H9 (cell line): ENCODE results near the gene PTN. TPM values are rescaled to one million over a fixed set of nuclear protein-coding genes. Genes with fewer than 3 reads are reported as not detected.

Source experiments
- DNase-seq: peaks from one replicate; pipeline ENCODE4 v3.0.0-alpha.2; 2017
- H2AFZ ChIP-seq: one replicate; pipeline ENCODE4 v1.6.1; 2013; ENCODE audit warnings: mild to moderate bottlenecking, low read length, control low read depth, moderate library complexity
- H2AK5ac ChIP-seq: 2 replicates; pipeline ENCODE4 v1.6.1; 2013; ENCODE audit warnings: low read length, control low read depth, mixed read lengths; ENCODE audit not compliant: insufficient read length
- H2BK120ac ChIP-seq: one replicate; pipeline ENCODE4 v1.6.1; 2013; ENCODE audit warnings: low read depth, mild to moderate bottlenecking, low read length, control low read depth, inconsistent platforms; ENCODE audit not compliant: poor library complexity, severe bottlenecking
- H2BK12ac ChIP-seq: 2 replicates; pipeline ENCODE4 v1.6.1; 2013; ENCODE audit warnings: low read length, control low read depth, mixed read lengths, low read depth; ENCODE audit not compliant: insufficient read length
- H2BK15ac ChIP-seq: 2 replicates; pipeline ENCODE4 v1.6.1; 2013; ENCODE audit warnings: low read depth, low read length, control low read depth
- H2BK20ac ChIP-seq: one replicate; pipeline ENCODE4 v1.6.1; 2013; ENCODE audit warnings: low read depth, mild to moderate bottlenecking, low read length, control low read depth, inconsistent platforms; ENCODE audit not compliant: poor library complexity, severe bottlenecking
- H2BK5ac ChIP-seq: 2 replicates; pipeline ENCODE4 v1.6.1; 2013; ENCODE audit warnings: low read length, control low read depth, mixed read lengths; ENCODE audit not compliant: insufficient read length
- H3K14ac ChIP-seq: 2 replicates; pipeline ENCODE4 v1.6.1; 2013; ENCODE audit warnings: low read length, control low read depth; ENCODE audit not compliant: insufficient read depth
- H3K18ac ChIP-seq: 2 replicates; pipeline ENCODE4 v1.6.1; 2013; ENCODE audit warnings: low read depth, mild to moderate bottlenecking, mixed read lengths, low read length, control low read depth; ENCODE audit not compliant: insufficient read length
- H3K23ac ChIP-seq: 2 replicates; pipeline ENCODE4 v1.6.1; 2013; ENCODE audit warnings: low read length, control low read depth, mixed read lengths, low read depth; ENCODE audit not compliant: insufficient read length
- H3K23me2 ChIP-seq: 2 replicates; pipeline ENCODE4 v1.6.1; 2013; ENCODE audit warnings: low read depth, mild to moderate bottlenecking, mixed read lengths, low read length, control low read depth; ENCODE audit not compliant: insufficient read length, poor library complexity, severe bottlenecking
- H3K27ac ChIP-seq: 2 replicates; pipeline ENCODE4 v1.5.1; 2013; ENCODE audit warnings: low read length, control low read depth, mixed read lengths, low read depth; ENCODE audit not compliant: insufficient read length
- H3K27me3 ChIP-seq: 2 replicates; pipeline ENCODE4 v1.6.1; 2013; ENCODE audit warnings: low read length, control low read depth, inconsistent platforms; ENCODE audit not compliant: insufficient read depth
- H3K4ac ChIP-seq: 2 replicates; pipeline ENCODE4 v1.6.1; 2013; ENCODE audit warnings: low read depth, mild to moderate bottlenecking, control low read depth, inconsistent platforms, low read length, moderate library complexity
- H3K4me1 ChIP-seq: 2 replicates; pipeline ENCODE4 v1.6.1; 2013; ENCODE audit warnings: low read length, control low read depth, inconsistent platforms; ENCODE audit not compliant: insufficient read depth
- H3K4me2 ChIP-seq: 2 replicates; pipeline ENCODE4 v1.6.1; 2013; ENCODE audit warnings: low read length, control low read depth, mixed read lengths; ENCODE audit not compliant: insufficient read length, insufficient read depth
- H3K56ac ChIP-seq: 2 replicates; pipeline ENCODE4 v1.6.1; 2013; ENCODE audit warnings: low read depth, mild to moderate bottlenecking, mixed read lengths, low read length, control low read depth; ENCODE audit not compliant: insufficient read length
- H3K79me1 ChIP-seq: 2 replicates; pipeline ENCODE4 v1.6.1; 2013; ENCODE audit warnings: low read depth, mild to moderate bottlenecking, moderate library complexity, low read length, control low read depth, inconsistent platforms; ENCODE audit not compliant: insufficient read depth, poor library complexity, severe bottlenecking
- H3K79me2 ChIP-seq: 2 replicates; pipeline ENCODE4 v1.6.1; 2013; ENCODE audit warnings: low read length, control low read depth, inconsistent platforms; ENCODE audit not compliant: insufficient read depth
- H3K9ac ChIP-seq: 2 replicates; pipeline ENCODE4 v1.6.1; 2013; ENCODE audit warnings: low read length, control low read depth, mixed read lengths; ENCODE audit not compliant: insufficient read length; ENCODE audit errors: extremely low read depth
- H3K9me3 ChIP-seq: one replicate; pipeline ENCODE4 v1.6.1; 2013; ENCODE audit warnings: low read depth, low read length, inconsistent platforms; ENCODE audit not compliant: control insufficient read depth
- H3T11ph ChIP-seq: one replicate; pipeline ENCODE4 v1.6.1; 2013; ENCODE audit warnings: mild to moderate bottlenecking, low read length, control low read depth, inconsistent platforms
- H4K20me1 ChIP-seq: one replicate; pipeline ENCODE4 v1.6.1; 2013; ENCODE audit not compliant: control insufficient read depth, insufficient read length, insufficient read depth
- H4K5ac ChIP-seq: 2 replicates; pipeline ENCODE4 v1.6.1; 2013; ENCODE audit warnings: low read depth, mild to moderate bottlenecking, mixed read lengths, low read length, control low read depth; ENCODE audit not compliant: insufficient read length
- H4K8ac ChIP-seq: replicated peaks from 2 replicates; pipeline ENCODE4 v1.6.1; 2013; ENCODE audit warnings: low read length, control low read depth, mixed read lengths, low read depth; ENCODE audit not compliant: insufficient read length
- H4K91ac ChIP-seq: 2 replicates; pipeline ENCODE4 v1.6.1; 2013; ENCODE audit warnings: low read depth, mild to moderate bottlenecking, moderate library complexity, mixed read lengths, low read length, control low read depth; ENCODE audit not compliant: insufficient read length
- H3K27ac Mint-ChIP-seq, 3 experiments: 2 replicates in 2 of 3; 3 replicates in 1 of 3; pipeline ENCODE4 v1.8.0; 2020 to 2021; ENCODE audit warnings: mixed read lengths in 3 of 3, mild to moderate bottlenecking in 1 of 3, moderate library complexity in 1 of 3
- H3K27me3 Mint-ChIP-seq: 2 replicates; pipeline ENCODE4 v1.8.0; 2021; ENCODE audit warnings: low read depth, mild to moderate bottlenecking, moderate library complexity, mixed read lengths
- H3K36me3 Mint-ChIP-seq, 3 experiments: 2 replicates in 2 of 3; 3 replicates in 1 of 3; pipeline ENCODE4 v1.8.0; 2020 to 2021; ENCODE audit warnings: low read depth in 3 of 3, mixed read lengths in 3 of 3; ENCODE audit not compliant: insufficient read depth in 1 of 3
- H3K4me1 Mint-ChIP-seq, 2 experiments: 2 replicates each; pipeline ENCODE4 v1.8.0; 2020; ENCODE audit warnings: mixed read lengths in 2 of 2
- H3K4me3 Mint-ChIP-seq, 2 experiments: 2 replicates in 1 of 2; 3 replicates in 1 of 2; pipeline ENCODE4 v1.8.0; 2020 to 2021; ENCODE audit warnings: mild to moderate bottlenecking in 2 of 2, mixed read lengths in 2 of 2, moderate library complexity in 1 of 2
- H3K9me3 Mint-ChIP-seq, 2 experiments: 2 replicates in 1 of 2; 3 replicates in 1 of 2; pipeline ENCODE4 v1.8.0; 2020; ENCODE audit warnings: mild to moderate bottlenecking in 2 of 2, mixed read lengths in 2 of 2, moderate library complexity in 1 of 2
- CTCF ChIP-seq: fragments of 200-600 bp; sonication (generic); conservative IDR thresholded peaks from 3 replicates; pipeline ENCODE4 v1.8.0; 2021; ENCODE audit warnings: antibody characterized with exemption, mild to moderate bottlenecking
- total RNA-seq: library from RNA; stranded (reverse); gene quantifications from 2 replicates; pipeline ENCODE4 v1.2.1, GENCODE V29; 2021

Gene PTN
- total RNA-seq, 1 experiment from 2014 or later = 16.5 TPM

- peaks cover 6 to 8% of the 10 kb centered on the region in 2 experiments; a peak in 2 of 5 replicates for H3K9me3 Mint-ChIP-seq
- no peak overlapping the region for H3K27ac Mint-ChIP-seq
- H3K4me1 Mint-ChIP-seq = peaks cover 19 to 34% of the 10 kb centered on the region in 2 experiments
- no peaks in the 10 kb centered on the region for H3K9me3 ChIP-seq
- H3K9ac ChIP-seq = no peak overlapping the region
- no peak overlapping the region for H4K91ac ChIP-seq
- H3K27me3 ChIP-seq = no peaks in the 10 kb centered on the region
- H2AFZ ChIP-seq = no peak overlapping the region
- no peaks in the 10 kb centered on the region for H3K79me1 ChIP-seq
- H3K4me3 Mint-ChIP-seq = no peak overlapping the region; a peak in 1 of 5 replicates
- H4K20me1 ChIP-seq = no peaks in the 10 kb centered on the region
- H3K56ac ChIP-seq = no peak overlapping the region
- no peak overlapping the region for H2BK15ac ChIP-seq
- H3K23ac ChIP-seq = no peak overlapping the region
- no peak for DNase-seq
- no peak overlapping the region for H4K8ac ChIP-seq
- H3K18ac ChIP-seq = no peak overlapping the region
- H3K27ac ChIP-seq = no peak overlapping the region
- no peak overlapping the region for H3K4ac ChIP-seq
- no peak overlapping the region for H3K14ac ChIP-seq
- no peaks in the 10 kb centered on the region for H3K27me3 Mint-ChIP-seq
- H2BK12ac ChIP-seq = no peak overlapping the region
- no peak overlapping the region for H2AK5ac ChIP-seq
- no peak for TF ChIP-seq CTCF
- no peaks in the 10 kb centered on the region for H3K23me2 ChIP-seq
- H3K4me2 ChIP-seq = no peak overlapping the region
- H3K4me1 ChIP-seq = peaks cover 5% of the 10 kb centered on the region; the same call in 1 of the 2 replicates
- H2BK5ac ChIP-seq = no peak overlapping the region
- no peak overlapping the region for H4K5ac ChIP-seq
- no peak overlapping the region for H2BK120ac ChIP-seq
- H3K36me3 Mint-ChIP-seq = peaks cover 0 to 7% (median 6%) of the 10 kb centered on the region in 3 experiments; a peak in 4 of 7 replicates
- H3K79me2 ChIP-seq = no peaks in the 10 kb centered on the region
- no peak overlapping the region for H2BK20ac ChIP-seq
- H3T11ph ChIP-seq = no peak overlapping the region
Measured at GRCh38 chr7:137324796-137325696, 18.5 kb downstream of the PTN start.
